ENCODE results near the gene BTNL9. TPM values are rescaled to one million over a fixed set of nuclear protein-coding genes. Genes with fewer than 3 reads are reported as not detected.

Gene BTNL9
- polyA plus RNA-seq, 6 donors from 2014 or later, result 0.08 to 1.4 (median 0.58) TPM

GRCh38 chr5:181058786-181059296, 18.8 kb downstream of the BTNL9 start:
- H3K27ac Mint-ChIP-seq, result peak overlapping the region in 1 of 6 donors; percentile 10
- peak overlapping the region in 3 of 8 donors; percentile 22 to 63 (median 31) for H3K4me3 Mint-ChIP-seq

GRCh38 chr5:181059297-181060230, 19.5 kb downstream of the BTNL9 start:
- Mint-ChIP-seq H3K36me3 (peaks cover 0 to 18% of the 10 kb centered on the region in 2 donors), H3K9me3 (peaks cover 0 to 6% (median 2%) of the 10 kb centered on the region in 7 donors), H3K4me1 (peaks cover 0 to 4% (median 3%) of the 10 kb centered on the region in 3 donors), H3K4me3 (peak overlapping the region in 1 of 8 donors; percentile 31), H3K27me3 (peaks cover 73 to 88% (median 82%) of the 10 kb centered on the region in 3 donors), H3K27ac (no peak overlapping the region)
- ATAC-seq (ENCODE audit: low read depth in 2 of 2) (peak in 1 of 2 donors; percentile 14), DNase-seq (no peak)

More at GRCh38 chr5:181058786-181059296, 18.8 kb downstream of the BTNL9 start:
- peaks cover 0 to 6% (median 2%) of the 10 kb centered on the region in 7 donors for H3K9me3 Mint-ChIP-seq
- ATAC-seq (ENCODE audit: low read depth in 2 of 2) (no peak), DNase-seq (no peak)
- peaks cover 5 to 11% (median 10%) of the 10 kb centered on the region in 3 donors for H3K4me1 Mint-ChIP-seq
- H3K36me3 Mint-ChIP-seq, result peaks cover 0 to 18% of the 10 kb centered on the region in 2 donors
- peaks cover 80 to 91% (median 86%) of the 10 kb centered on the region in 3 donors for H3K27me3 Mint-ChIP-seq

GRCh38 chr5:181060231-181060590, 20.1 kb downstream of the BTNL9 start:
- Mint-ChIP-seq H3K27me3 (peaks cover 69 to 85% (median 78%) of the 10 kb centered on the region in 3 donors), H3K4me1 (no peaks in the 10 kb centered on the region), H3K9me3 (peaks cover 0 to 6% (median 2%) of the 10 kb centered on the region in 7 donors), H3K27ac (no peak overlapping the region), H3K4me3 (no peak overlapping the region), H3K36me3 (peaks cover 0 to 18% of the 10 kb centered on the region in 2 donors)
- ATAC-seq (ENCODE audit: low read depth in 2 of 2) (no peak), DNase-seq (no peak)

DNA sequence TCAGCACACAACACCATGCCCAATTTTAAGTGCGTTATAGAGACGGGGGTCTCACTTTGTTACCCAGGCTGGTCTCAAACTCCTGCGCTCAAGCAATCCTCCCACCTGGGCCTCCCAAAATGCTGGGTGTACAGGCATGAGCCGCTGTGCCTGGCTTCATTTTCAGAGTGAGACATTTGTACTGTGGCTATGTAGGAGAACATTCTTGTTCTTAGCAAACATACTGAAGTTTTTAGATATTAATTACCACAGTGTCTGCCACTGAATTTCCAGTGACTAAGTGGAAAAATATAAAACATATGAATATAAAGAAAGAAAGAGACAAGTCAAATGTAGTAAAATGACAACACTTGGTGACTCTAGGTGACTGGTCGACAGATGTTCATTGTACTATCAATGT, 20.9 kb downstream of the BTNL9 start:
- Mint-ChIP-seq H3K4me1 (no peaks in the 10 kb centered on the region), H3K4me3 (no peak overlapping the region), H3K9me3 (peaks cover 0 to 4% (median 2%) of the 10 kb centered on the region in 7 donors), H3K36me3 (peaks cover 0 to 18% of the 10 kb centered on the region in 2 donors), H3K27ac (no peak overlapping the region), H3K27me3 (peaks cover 70 to 85% (median 71%) of the 10 kb centered on the region in 3 donors)
- ATAC-seq (ENCODE audit: low read depth in 2 of 2) (no peak), DNase-seq (no peak)

GRCh38 chr5:181061645-181062044, 21.6 kb downstream of the BTNL9 start:
- Mint-ChIP-seq H3K36me3 (peaks cover 0 to 18% of the 10 kb centered on the region in 2 donors), H3K27ac (no peak overlapping the region), H3K4me1 (no peaks in the 10 kb centered on the region), H3K4me3 (no peak overlapping the region), H3K9me3 (peaks cover 0 to 2% (median 2%) of the 10 kb centered on the region in 7 donors), H3K27me3 (peaks cover 64 to 85% (median 70%) of the 10 kb centered on the region in 3 donors)
- ATAC-seq (ENCODE audit: low read depth in 2 of 2) (no peak), DNase-seq (no peak)

DNA sequence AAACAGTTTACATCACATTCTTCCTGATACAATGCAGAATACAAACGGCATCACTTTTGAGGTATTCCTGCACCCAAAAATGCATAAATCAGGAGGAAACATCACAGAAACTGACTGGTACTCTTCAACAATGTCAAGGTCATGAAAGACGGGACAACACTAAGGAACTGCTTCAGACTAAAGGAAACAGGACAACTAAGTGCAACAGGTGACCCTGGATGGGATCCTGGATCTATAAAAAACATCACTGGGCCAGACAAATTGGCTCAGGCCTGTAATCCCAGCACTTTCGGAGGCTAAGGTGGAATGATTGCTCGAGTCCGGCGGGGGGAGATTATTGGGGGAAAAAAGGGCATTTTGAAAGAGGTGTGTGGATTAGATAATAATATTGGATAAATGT, 22.6 kb downstream of the BTNL9 start:
- H3K27ac Mint-ChIP-seq, result no peak overlapping the region
- peaks cover 56 to 85% (median 77%) of the 10 kb centered on the region in 3 donors for H3K27me3 Mint-ChIP-seq
- H3K36me3 Mint-ChIP-seq, result peaks cover 0 to 18% of the 10 kb centered on the region in 2 donors
- DNase-seq (no peak), ATAC-seq (ENCODE audit: low read depth in 2 of 2) (no peak)
- H3K4me1 Mint-ChIP-seq, result no peaks in the 10 kb centered on the region
- peaks cover 0 to 4% (median 2%) of the 10 kb centered on the region in 7 donors for H3K9me3 Mint-ChIP-seq
- H3K4me3 Mint-ChIP-seq, result no peak overlapping the region

DNA sequence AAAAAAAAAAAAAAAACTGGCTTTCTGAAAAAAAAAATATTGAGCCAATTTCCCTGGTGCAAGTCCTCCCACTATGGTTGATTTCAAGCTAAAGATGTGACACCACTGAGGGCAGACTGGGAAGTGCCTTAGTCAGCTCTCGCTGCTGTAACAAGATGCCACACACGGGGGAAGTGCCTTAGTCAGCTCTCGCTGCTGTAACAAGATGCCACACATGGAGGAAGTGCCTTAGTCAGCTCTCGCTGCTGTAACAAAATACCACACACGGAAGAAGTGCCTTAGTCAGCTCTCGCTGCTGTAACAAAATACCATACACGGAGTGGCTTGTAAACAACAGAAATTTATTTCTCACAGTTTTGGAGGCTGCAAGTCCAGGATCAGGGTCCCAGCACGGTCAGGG, 23.4 kb downstream of the BTNL9 start:
- Mint-ChIP-seq H3K4me1 (no peaks in the 10 kb centered on the region), H3K9me3 (peaks cover 0 to 5% (median 2%) of the 10 kb centered on the region in 7 donors), H3K36me3 (peaks cover 0 to 18% of the 10 kb centered on the region in 2 donors), H3K4me3 (no peak overlapping the region), H3K27ac (no peak overlapping the region), H3K27me3 (peaks cover 53 to 85% (median 79%) of the 10 kb centered on the region in 3 donors)
- ATAC-seq (ENCODE audit: low read depth in 2 of 2), result no peak
- no peak for DNase-seq

DNA sequence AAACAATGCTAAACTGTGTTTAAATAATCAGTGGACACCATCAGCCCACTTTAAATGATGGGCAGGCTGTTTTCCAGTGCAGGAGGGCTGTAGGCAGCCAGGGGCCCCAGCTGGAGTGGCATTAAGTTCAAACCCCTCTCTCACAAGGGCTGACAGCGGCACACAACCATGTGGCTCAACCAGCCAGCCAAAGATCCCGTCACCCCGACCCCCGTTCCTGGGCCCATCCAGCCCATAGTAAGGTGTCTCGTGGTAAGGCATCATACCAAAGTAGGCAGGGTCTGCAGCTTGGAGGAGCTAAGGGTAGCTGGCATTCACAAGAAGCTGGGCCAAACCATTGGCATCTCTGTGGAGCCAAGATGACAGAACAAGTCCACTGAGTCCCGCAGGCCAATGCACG, 24.9 kb downstream of the BTNL9 start:
- peaks cover 54 to 90% (median 83%) of the 10 kb centered on the region in 3 donors for H3K27me3 Mint-ChIP-seq
- H3K27ac Mint-ChIP-seq, result no peak overlapping the region
- no peak overlapping the region for H3K4me3 Mint-ChIP-seq
- H3K4me1 Mint-ChIP-seq, result peaks cover 0 to 8% (median 4%) of the 10 kb centered on the region in 3 donors
- DNase-seq, result no peak
- H3K36me3 Mint-ChIP-seq, result peaks cover 0 to 18% of the 10 kb centered on the region in 2 donors
- no peak for ATAC-seq (ENCODE audit: low read depth in 2 of 2)
- H3K9me3 Mint-ChIP-seq, result peaks cover 0 to 11% (median under 1%) of the 10 kb centered on the region in 7 donors

DNA sequence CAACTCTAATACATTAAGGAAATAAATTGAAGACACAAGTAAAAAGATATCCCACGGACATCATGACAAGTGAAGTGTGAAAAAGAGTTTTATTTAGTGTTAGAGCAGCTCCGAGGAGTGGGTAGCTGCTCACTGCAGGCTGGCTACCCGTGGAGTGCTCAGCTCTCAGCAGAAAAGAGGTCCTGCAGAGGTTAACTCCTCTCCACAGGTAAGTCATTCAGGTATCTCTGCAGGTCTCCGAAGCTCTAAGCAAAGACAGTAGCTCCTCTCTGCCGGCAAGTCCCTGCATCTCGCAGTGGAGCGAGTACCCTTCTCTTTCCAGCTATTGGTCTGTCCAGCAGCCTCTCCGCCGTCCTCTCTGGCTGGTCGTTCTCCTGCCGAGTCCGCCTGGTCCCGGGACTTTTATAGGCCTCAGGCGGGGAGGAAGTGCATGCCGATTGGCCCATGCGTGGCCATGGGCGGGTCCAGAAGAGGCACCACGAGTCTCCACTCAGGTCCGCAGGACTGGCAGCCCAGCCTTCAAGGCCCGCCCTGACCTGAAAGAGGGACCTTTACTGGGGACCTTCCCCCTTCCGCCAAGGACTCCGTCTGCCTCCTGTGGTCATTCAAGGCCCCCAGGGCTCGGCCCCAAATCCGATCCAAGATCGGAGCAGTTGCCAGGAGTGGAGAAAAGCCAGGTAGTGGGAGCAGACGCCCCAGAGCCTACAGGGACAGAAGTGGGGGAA, 29.9 kb downstream of the BTNL9 start:
- DNase-seq (no peak), ATAC-seq (ENCODE audit: low read depth in 2 of 2) (no peak)
- Mint-ChIP-seq H3K27me3 (peaks cover 25 to 74% (median 67%) of the 10 kb centered on the region in 3 donors), H3K4me1 (peaks cover 0 to 11% (median 6%) of the 10 kb centered on the region in 3 donors), H3K4me3 (peak overlapping the region in 2 of 8 donors; percentile 54 to 57), H3K9me3 (peaks cover 0 to 16% (median 0%) of the 10 kb centered on the region in 7 donors), H3K27ac (no peak overlapping the region), H3K36me3 (no peaks in the 10 kb centered on the region)

DNA sequence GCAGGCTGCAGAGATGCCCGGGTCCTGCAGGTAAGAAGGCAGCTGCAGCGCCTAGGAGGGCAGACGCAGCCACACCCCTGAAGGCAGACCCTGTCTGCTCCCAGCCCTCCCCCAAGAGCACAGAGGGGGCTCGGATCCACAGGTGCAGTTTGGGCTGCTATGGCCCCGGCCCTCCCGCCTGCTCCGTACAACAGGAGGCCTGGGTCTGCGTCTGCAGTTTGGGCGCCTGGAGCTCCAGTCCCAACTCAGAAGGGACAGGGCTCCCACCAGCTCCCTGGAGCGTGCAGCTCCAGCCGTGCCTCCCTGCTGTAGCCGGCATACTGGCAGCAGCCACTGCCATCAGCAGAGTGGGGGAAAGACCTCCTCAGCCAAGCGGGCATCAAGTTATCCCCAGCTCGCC, 30.5 kb downstream of the BTNL9 start:
- Mint-ChIP-seq H3K27me3 (peaks cover 31 to 74% (median 63%) of the 10 kb centered on the region in 3 donors), H3K27ac (no peak overlapping the region), H3K36me3 (no peaks in the 10 kb centered on the region), H3K9me3 (peaks cover 0 to 19% (median 2%) of the 10 kb centered on the region in 7 donors), H3K4me3 (no peak overlapping the region), H3K4me1 (peaks cover 0 to 11% (median 6%) of the 10 kb centered on the region in 3 donors)
- no peak for DNase-seq
- no peak for ATAC-seq (ENCODE audit: low read depth in 2 of 2)

DNA sequence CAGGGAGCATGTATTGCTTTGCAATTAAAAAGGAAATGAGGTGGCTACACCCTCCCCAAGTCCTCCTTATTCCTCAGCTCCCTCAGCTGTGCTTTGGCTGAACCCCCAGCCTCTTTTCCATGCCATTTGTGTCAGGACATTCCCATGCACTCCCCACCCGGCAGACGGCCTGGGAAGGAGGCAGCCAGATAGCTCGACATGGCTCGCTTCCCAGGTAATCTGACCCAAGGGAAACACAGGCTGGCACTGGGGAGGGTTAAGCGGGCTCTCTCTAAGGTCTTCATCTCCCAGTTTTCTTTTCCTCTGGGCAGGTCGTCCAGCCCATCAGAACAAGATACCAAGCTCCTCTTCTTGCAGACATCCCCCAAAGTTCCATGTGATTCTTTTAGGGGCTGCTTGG, 31.2 kb downstream of the BTNL9 start:
- no peaks in the 10 kb centered on the region for H3K36me3 Mint-ChIP-seq
- no peak overlapping the region for H3K27ac Mint-ChIP-seq
- H3K27me3 Mint-ChIP-seq, result peaks cover 32 to 68% (median 55%) of the 10 kb centered on the region in 3 donors
- H3K4me3 Mint-ChIP-seq, result peak overlapping the region in 1 of 8 donors; percentile 15
- H3K4me1 Mint-ChIP-seq, result peaks cover 0 to 11% (median 6%) of the 10 kb centered on the region in 3 donors
- peaks cover 0 to 25% (median 8%) of the 10 kb centered on the region in 7 donors for H3K9me3 Mint-ChIP-seq
- DNase-seq, result no peak
- ATAC-seq (ENCODE audit: low read depth in 2 of 2), result no peak

DNA sequence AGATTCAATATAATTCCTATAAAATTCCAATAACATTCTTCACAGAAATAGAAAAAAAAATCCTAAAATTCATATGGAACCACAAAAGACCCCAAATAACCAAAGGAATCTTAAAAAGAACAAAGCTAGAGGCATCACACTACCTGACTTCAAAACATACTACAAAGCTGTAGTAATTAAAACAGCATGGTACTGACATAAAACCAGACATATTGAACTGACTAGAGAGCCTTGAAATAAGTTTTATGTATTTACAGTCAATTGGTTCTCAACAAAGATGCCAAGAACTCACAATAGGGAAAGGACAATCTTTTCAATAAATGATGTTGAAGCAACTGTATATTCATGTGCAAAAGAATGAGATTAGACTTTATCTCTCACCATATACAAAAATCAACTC, 36.9 kb downstream of the BTNL9 start:
- H3K4me3 Mint-ChIP-seq, result no peak overlapping the region
- no peaks in the 10 kb centered on the region for H3K4me1 Mint-ChIP-seq
- no peak overlapping the region for H3K27ac Mint-ChIP-seq
- H3K27me3 Mint-ChIP-seq, result peaks cover 34 to 38% (median 35%) of the 10 kb centered on the region in 3 donors
- DNase-seq (no peak), ATAC-seq (ENCODE audit: low read depth in 2 of 2) (no peak)
- H3K36me3 Mint-ChIP-seq, result peaks cover 0 to 8% of the 10 kb centered on the region in 2 donors
- peaks cover 0 to 24% (median 20%) of the 10 kb centered on the region in 7 donors for H3K9me3 Mint-ChIP-seq

DNA sequence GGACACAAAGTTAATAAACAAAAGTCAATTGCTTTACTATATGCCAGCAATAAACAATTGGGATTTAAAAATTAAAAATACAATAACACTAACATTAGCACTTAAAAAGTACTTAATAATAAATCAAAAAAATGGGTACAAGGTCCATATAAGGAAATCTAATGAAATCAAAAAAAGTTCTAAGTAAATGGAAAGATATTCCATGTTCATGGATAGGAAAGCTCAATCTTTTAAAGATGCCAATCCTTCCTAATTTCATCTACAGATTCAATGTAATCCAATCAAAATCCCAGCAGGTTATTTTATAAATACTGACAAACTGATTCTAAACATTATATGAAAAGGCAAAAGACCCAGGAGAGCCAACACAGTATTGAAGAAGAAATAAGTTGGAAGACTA, 41.9 kb downstream of the BTNL9 start:
- no peak for ATAC-seq (ENCODE audit: low read depth in 2 of 2)
- Mint-ChIP-seq H3K9me3 (peaks cover 0 to 5% (median 0%) of the 10 kb centered on the region in 7 donors), H3K27me3 (peaks cover 38 to 67% (median 51%) of the 10 kb centered on the region in 3 donors), H3K36me3 (peaks cover 0 to 4% of the 10 kb centered on the region in 2 donors), H3K27ac (no peak overlapping the region), H3K4me3 (no peak overlapping the region), H3K4me1 (no peaks in the 10 kb centered on the region)
- DNase-seq, result no peak
